GM19467 (cell line): ENCODE data around the gene ZNF618.

ENCODE experiments used
- ATAC-seq: cut with Tn5 transposase; IDR thresholded peaks from one replicate; pipeline ENCODE4 v1.9.1; 2021; ENCODE audit warnings: mild to moderate bottlenecking, moderate library complexity; ENCODE audit not compliant: unreplicated experiment

The ZNF618 gene

DNA sequence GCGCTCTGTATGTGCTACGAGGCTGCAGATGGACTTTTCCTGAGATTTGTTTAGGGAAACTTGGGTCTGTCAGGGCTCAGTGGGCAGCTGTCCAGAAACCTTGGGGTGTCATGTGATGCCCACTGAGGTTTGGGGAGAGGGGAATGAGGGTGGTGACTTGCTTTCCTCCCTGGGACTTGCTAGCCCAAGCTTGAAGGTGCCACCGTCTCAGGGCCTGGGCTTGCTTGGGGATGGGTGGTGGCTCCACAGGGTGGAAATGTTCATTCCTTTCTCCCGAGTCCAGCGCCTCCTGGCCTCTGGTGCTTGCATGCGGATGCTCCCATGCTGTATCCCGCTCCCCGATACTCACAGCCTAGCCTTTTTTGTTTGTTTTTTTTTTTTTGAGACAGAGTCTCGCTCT lies 33.3 kb downstream of the ZNF618 start:
- ATAC-seq = no peak

DNA sequence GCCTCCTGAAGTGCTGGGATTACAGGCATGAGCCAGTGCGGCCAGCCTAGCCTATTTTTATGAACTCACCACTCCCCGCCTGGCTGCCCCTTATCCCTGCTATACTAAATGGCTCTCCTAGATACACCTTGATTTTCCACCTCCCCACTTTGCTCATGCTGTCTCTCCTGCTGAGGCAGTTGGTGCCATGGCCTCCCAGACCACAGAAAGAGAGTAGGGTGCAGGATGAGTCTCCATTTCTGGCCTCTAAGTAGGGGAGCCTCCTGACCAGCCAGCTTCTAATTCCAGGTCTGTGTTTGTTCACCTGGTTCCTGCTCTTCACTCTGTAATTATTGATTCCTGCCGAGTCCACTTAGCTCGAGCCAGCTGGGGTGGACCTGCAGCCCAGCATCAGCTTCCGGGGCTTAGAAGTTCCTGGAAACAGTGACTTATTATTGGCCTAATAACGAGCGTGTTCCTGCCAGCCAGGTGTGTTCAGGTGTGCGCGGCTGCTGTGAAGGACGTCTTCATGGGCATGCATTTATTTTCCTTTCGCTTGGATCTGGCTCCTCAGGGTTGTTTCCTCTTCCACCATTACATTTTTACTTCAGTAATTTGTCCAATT lies 34.0 kb downstream of the ZNF618 start:
- no peak for ATAC-seq

DNA sequence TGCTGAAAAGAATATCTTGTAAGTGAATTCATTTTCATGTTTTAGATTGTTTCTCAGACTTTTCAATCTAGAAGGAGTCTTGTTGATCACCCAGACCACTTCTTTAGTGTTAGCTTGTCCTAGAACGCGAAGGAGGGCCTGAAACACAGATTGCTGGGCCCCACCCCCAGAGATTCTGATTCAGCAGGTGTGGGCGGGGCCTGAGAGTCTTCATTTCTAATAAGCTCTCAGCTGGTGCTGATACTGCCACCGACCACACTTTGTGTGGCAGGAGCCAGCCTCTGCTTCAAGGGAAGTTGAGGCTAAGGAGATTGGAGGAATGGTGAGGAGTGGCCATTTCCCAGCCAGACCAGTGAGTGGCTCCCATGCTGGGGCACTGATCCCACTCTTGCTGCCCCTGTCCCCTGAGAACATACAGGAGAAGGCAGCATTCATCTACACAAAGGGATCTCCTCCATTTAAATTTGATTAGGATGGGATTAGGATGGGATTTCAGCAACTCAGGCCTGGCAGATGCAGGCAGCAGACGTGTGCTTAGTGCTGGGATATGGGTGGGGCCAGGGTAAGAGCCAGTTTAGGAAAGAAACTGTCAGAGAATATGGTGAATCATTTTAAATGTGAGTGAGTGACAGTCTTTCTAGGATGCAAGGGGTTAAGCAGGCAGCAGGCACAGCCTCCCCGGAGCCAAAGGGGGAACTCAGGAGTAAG lies 35.9 kb downstream of the ZNF618 start:
- no peak for ATAC-seq

DNA sequence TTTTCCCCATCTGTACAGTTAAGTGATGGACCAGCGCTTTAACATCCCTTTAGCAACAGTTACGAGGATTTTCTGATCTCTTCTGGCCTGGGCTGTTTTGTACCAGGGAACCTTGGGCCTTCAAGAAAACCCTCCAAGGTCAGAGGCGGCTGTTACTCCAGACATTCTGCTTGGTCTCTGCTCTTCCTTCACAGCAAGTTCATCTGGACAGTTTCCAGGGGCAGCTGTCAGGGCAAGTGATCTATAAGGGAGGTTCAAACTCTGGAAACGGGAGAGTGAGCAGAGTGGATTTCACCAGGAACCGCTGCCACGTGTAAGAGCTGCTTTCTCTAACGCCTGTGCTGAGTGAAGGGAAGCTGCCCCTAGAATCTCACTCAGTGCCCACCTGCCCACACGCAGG lies 36.7 kb downstream of the ZNF618 start:
- no peak for ATAC-seq

DNA sequence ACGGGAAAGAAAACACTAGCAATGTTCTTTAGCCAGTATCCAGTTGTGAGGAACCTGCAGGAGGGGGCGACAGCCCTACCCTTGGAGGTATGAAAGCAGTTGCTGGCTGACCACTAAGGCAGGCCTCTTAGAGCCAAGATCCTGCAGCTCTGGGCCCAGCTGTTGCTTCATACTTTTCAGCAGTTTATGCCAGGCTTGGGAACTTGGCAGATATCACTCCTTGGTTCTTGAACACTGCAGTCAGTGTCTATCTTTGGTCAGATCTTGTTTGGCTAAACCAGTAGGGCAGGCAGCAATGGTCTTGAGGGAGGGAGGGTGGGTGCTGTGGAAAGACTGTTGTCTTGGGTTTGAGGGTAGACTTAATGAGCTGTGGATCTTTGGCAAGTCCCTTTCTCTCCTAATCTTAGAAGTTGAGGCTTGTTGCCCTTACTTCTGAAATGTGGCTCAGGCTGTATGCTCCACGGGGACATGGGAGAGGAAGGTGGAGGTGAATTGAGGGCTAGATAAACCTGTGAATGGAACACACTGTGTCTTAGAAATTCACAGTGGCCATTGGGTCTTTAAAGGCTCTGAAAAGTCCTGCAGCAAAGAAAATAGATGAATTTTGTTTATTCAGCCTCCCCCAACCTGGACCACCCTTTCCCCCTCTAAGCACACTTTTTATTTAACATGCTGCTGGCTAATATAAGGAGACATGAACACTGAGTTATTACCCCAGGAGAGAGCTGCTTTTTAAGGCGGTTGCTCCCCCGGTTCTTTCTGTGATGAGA lies 37.5 kb downstream of the ZNF618 start:
- no peak for ATAC-seq

DNA sequence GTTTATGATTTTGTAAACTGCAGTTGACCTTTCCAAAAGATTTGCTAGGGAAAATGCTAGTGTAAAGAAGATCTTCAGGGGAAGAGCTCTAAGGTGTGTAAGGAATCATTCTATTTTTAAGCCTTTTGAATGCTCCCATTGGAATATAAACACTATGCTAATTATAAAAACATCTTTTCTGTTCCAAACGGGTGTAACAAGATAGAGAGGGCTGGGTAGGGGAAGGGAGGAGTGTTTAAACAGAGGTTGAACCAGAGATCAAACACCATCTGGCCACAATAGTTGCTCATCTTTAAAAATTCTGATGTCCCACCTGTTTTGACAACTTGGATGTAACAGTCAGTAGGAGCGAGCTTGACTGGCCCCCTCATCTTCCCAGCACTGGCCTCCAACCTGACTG lies 38.4 kb downstream of the ZNF618 start:
- ATAC-seq = no peak

DNA sequence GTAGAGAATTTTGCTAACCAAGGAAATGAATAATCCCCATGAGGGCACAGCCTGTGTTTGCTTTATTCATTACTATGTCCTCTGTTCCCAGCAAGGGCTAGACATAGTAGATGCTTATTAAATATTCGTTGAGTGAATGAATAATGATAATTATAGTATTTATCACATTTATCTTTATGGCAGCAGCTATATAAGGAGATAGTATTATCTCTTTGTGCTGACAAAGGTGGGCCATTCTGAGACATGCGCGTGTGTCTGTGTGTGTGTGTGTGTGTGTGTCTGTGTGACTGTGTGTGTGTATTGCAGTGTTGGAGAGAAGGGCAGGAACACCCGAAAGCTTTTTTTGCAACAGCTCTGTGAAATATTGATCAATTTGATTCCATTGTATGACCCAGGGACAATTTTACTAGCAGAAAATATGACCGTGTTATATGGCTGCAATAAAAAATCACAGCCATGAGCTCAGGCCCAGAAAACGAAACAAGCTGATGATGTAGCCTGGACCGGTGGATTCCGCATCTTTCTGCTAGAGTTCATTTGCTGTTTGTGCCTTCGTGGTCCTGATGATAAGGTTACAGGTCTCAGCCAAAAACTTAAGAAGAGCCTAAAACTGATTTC lies 39.8 kb downstream of the ZNF618 start:
- ATAC-seq = no peak

DNA sequence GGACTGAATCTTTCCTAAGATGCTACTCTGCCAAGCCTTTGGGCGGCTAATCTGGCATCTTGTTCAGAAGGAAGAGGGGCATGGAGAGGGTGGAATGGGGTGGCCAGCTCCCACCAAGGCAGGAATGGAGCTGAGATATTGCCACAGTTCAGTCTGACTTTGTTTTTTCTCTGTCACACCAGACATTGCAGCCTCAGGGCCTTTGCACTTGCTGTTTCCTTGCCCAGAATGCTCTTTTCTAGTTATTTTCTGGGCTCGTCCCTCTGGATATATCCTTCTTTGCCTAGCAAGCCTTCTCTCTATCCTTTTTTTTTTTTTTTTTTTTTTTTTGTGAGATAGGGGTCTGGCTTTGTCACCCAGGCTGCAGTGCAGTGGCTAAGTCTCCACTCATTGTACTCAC lies 40.8 kb downstream of the ZNF618 start:
- ATAC-seq = no peak

DNA sequence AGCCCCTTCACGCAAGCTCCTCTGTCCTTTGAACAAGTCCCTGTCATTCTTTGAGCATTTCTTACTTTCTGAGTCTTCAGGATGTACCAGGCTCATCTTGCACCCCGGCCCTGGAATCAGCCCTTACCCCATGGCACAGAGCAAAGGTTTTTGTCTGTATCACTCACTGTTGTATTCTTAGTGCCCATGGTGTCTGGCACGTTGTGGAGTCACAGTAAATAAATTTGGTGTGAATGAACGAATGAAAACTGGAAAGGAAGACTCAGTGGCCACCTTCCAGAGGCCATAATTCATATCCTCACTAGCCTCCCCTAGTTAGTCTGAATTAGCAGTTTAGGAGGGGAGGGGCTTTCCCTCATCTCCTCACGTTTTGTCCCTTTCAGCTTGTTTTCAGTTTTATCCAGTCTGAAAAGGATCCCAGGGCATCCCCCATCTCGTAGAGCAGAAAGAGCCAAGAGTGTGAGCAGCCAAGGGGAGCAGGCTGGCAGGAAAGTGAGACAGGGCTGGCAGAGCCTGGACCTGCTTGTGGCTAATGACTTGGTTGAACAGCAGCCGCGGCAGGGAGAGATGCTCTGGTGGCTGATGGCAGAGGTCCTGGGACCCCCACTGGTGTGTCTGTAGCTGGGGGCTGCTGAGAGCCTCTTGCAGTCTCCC lies 42.7 kb downstream of the ZNF618 start:
- ATAC-seq = no peak

DNA sequence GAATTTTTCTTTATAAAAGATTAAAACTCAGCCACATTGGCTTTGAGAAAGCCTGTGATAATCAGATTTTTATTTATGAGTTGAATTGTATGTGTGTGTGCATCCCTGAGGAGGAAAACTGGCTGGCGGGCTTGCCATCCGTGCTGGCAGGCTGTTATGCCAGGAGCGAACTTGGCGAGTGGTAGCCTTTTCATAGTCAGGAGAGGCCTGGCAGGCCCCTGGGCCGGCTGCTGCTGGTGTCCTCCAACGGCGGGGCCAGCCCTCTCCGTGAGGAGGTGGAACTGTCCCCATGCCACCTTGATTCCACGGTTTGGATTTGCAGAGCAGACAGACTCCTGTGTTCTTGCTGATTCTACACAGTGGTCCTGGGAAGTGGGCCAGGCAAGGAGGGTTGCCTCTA lies 43.3 kb downstream of the ZNF618 start:
- ATAC-seq = no peak

DNA sequence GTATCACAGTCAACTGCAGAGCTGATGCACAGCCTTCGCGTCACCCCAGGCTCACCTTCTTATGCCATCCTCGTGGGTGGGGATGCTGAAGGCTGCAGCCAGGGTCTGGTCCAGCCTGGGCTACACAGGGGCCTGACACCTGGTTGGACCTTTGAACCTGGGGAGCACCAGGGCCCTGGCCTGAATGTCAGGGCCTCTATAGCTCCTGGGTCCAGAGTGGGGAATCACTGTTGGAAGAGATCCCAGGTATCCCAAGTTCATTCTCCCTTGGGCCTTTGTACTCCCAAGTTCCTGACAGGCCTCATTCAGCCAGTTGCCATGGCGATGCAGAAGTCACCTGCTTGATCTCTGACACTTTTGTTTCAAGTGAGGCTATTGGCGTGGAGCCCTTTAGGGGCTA lies 43.8 kb downstream of the ZNF618 start:
- no peak for ATAC-seq

DNA sequence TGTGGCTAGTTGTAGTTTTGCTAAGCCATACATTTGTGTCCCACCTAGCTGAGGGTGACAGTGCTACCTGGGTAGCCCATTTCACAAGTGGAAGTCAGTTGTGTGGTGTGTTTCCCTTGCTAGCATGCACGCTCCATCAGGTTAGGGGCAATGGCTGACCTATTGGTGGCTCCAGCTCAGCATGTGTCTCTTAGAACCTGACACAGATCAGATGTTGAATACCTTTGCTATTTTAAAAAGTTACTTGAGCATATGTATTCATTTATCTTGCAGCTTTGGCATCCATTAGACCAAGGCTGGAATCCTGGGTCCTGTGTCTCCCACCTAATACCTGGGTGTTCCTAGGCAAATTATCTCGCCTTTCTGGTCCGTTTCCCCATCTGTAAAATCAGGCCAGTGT lies 44.8 kb downstream of the ZNF618 start:
- no peak for ATAC-seq

DNA sequence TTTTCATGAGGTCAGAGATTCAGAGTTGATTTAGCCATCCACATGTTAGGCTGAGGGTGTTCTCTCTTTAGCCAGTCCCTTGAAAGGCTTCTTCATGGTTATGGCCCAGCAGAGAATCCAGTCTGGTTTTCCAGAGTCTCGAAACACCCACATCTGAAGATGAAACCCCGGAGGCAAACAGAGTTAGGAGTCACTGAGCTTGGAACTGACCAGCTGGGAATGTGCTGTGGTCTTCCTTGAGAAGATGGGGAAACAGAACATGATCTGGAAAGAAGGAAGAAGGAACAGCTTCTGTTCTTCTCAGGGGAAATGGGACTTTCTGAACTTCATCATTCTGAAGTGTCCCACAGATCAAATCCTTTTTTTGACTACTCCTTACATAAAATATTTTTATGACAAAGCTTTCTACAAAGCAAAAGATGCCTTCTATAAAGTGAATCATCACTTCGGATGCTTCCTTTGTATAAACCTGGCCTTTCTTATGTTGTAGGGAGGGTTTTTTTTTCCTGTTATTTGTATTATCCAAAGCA lies 45.4 kb downstream of the ZNF618 start:
- ATAC-seq = no peak

DNA sequence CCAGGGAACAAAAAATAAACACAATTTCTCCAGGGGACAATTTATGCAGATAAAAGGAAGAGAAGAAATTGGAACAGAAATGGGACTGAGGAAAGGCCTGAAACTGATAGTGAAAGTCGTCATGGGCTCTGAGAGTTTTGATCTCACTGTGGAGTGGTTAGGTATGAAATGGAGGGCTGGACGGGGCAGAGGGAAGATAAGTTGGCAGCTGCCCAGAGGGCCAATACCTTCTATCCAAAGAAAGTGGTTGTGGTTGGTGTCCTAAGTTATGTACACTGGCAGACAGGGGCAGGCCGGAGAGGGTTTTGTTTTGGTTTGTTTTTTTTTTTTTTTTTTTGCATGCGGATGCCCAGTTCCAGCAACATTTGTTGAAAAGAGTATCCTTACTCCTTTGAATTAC lies 46.1 kb downstream of the ZNF618 start:
- no peak for ATAC-seq

DNA sequence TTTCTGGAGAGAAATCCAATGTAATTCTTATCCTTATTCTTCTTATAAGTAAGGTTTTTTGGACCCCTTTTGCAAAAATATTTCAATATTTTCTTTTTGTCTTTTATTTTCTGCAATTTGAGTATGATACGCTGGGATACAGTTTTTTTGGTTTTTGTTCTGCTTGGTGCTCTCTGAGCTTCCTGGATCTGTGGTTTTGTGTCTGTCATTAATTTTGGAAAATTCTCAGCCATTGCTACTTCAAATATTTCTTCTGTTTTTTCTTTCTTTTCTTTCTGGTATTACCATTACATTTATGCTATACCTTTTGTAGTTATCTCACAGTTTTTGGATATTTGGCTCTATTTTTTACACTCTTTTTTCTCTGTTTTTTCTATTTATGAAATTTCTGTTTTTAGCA lies 50.1 kb downstream of the ZNF618 start:
- ATAC-seq = no peak

DNA sequence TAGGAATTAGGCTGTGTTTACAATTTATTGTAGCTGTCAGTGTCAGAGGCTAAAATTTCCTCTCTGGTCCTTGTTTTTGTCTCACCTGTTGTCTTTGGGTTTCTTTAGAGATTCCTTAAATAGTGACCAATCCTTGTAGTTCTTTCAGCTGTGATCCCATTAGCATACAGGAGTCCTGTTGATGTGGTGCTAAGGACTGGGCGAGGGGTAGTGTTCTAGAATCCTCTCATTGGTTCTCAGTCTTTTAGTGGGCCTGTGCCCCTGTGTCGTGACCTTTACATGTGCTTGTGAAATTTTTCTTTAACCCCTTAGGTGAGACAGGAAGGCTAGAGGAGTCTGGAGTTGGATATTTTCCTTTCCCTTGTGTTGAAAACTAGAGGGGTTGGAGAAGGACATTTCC lies 51.2 kb downstream of the ZNF618 start:
- ATAC-seq = no peak

DNA sequence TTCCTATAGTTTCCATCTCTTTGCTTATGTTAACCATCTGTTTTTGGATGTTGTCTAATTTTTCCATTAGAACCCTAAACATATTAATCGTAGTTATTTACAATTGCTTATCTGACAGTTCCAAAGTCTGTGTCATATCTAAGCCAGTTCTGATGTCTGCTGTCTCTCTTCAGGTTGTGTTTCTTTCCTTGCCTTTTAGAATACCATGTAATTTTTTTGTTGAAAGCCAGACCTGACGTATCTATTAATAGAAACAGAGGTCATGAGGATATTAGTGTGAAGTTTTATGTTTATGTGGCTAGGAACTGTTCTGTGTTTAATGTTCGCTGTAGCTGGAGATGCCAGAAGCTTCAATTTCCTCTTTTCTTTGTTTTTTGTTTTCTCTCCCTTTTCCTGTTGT lies 52.2 kb downstream of the ZNF618 start:
- no peak for ATAC-seq

DNA sequence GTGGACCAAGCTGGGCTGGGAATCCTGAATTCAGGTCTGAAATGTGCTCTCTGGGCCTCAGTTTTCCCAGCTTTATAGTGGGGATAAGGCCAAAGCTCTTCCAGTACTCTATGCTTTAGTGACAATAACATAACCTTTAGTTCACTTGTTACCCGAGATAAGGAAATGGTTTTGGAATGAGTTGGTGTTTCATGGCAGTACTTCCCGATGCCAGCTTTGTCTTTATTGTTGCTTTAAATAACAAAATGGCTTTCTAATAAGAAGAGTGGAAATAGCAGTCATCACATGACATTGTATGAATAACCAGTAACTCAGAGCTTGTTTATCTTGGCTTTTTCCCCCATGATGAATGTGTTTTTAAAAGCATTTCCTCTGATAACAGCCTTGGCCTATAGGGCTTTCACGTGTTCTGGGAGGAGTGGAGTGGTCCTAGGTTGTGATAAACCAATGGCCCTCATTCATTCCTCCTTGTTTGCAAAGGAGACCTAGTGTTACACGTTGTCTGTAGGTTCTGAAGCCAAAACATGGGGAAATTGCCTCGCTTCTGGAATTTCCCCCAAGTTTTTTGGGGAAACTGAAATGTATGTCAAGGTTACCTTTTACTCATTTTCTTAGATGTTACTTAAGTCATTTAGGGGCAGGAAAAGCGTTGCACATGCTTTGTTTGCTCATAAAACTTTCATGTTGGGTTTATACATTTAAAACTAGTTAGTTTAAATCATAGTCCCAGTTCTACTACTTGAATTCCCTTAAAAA lies 53.7 kb downstream of the ZNF618 start:
- ATAC-seq = no peak

DNA sequence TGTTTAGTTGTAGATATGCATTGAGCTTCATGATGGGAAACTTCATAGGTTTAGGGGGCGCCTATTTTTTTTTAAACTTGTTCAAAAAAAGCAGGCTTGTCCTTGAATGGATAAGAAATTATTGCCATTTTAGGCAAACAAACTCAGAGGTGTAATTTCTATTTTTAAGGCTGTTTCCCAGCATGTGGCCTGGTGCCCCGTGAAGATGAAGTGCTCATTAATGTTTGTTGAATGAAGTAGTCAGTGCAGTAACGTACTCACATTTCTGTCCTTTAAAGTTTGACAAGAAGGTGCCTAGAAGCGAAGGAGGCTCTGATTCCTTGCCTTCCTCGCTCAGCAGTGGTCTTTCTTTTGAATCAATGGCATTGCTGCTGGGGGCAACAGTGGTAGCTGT lies 54.3 kb downstream of the ZNF618 start:
- no peak for ATAC-seq

DNA sequence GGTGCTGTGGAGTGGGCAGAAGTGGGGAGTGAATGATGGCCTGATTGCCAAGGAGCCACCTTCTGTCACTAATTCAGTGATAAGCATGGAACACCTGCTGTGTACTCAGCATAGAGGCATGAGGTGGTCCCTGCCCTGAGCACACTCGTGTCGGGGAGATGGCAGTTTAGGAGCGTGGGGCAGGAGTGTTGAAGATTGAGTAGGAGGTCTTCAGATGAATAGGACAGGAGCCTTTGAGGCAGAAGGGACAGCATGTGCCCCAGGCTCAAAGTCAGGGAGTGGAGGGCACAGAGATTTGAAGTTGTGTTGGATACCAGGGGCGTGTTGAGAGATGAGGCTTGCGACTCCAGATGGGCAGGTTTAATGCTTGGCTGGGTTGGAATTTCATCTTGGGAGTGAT lies 55.0 kb downstream of the ZNF618 start:
- no peak for ATAC-seq
